Activated naive CD4-positive, alpha-beta T cell treated with anti-CD3 and anti-CD28 coated beads, Interleukin-2, amount 50 U/mL, for 24 hours (primary cell): ENCODE data around the gene CTTNBP2NL.
A peak's percentile ranks its signal among the peaks of the same experiment; 100 is the strongest.

Experiments
- H3K27ac Mint-ChIP-seq: one replicate; pipeline ENCODE4 v1.8.0; 2021; ENCODE audit warnings: mild to moderate bottlenecking, mixed read lengths
- H3K27me3 Mint-ChIP-seq: one replicate; pipeline ENCODE4 v1.8.0; 2021; ENCODE audit warnings: mixed read lengths
- H3K36me3 Mint-ChIP-seq: one replicate; pipeline ENCODE4 v1.8.0; 2021; ENCODE audit warnings: mixed read lengths
- H3K4me1 Mint-ChIP-seq: one replicate; pipeline ENCODE4 v1.8.0; 2021; ENCODE audit warnings: mixed read lengths
- H3K4me3 Mint-ChIP-seq: one replicate; pipeline ENCODE4 v1.8.0; 2021; ENCODE audit warnings: mild to moderate bottlenecking, mixed read lengths
- H3K9me3 Mint-ChIP-seq: one replicate; pipeline ENCODE4 v1.8.0; 2021; ENCODE audit warnings: mixed read lengths

The CTTNBP2NL gene

GRCh38 chr1:112501810-112502641, 106.0 kb downstream of the CTTNBP2NL start:
- Mint-ChIP-seq H3K36me3 (no peaks in the 10 kb centered on the region), H3K27ac (no peak overlapping the region), H3K27me3 (peaks cover 42% of the 10 kb centered on the region), H3K4me3 (peak overlapping the region; percentile 80), H3K9me3 (no peaks in the 10 kb centered on the region), H3K4me1 (peaks cover 10% of the 10 kb centered on the region)

GRCh38 chr1:112502826-112503225, 106.8 kb downstream of the CTTNBP2NL start:
- no peaks in the 10 kb centered on the region for H3K9me3 Mint-ChIP-seq
- H3K4me3 Mint-ChIP-seq, result peak overlapping the region; percentile 31
- H3K36me3 Mint-ChIP-seq, result no peaks in the 10 kb centered on the region
- H3K4me1 Mint-ChIP-seq, result peaks cover 18% of the 10 kb centered on the region
- no peak overlapping the region for H3K27ac Mint-ChIP-seq
- peaks cover 40% of the 10 kb centered on the region for H3K27me3 Mint-ChIP-seq

GRCh38 chr1:112504001-112504660, 108.1 kb downstream of the CTTNBP2NL start:
- no peaks in the 10 kb centered on the region for H3K9me3 Mint-ChIP-seq
- no peaks in the 10 kb centered on the region for H3K36me3 Mint-ChIP-seq
- no peak overlapping the region for H3K4me3 Mint-ChIP-seq
- no peak overlapping the region for H3K27ac Mint-ChIP-seq
- peaks cover 36% of the 10 kb centered on the region for H3K27me3 Mint-ChIP-seq
- peaks cover 24% of the 10 kb centered on the region for H3K4me1 Mint-ChIP-seq

- H3K9me3 Mint-ChIP-seq, result no peaks in the 10 kb centered on the region
- H3K4me3 Mint-ChIP-seq, result no peak overlapping the region
- peaks cover 31% of the 10 kb centered on the region for H3K27me3 Mint-ChIP-seq
- H3K27ac Mint-ChIP-seq, result no peak overlapping the region
- H3K4me1 Mint-ChIP-seq, result peaks cover 24% of the 10 kb centered on the region
- H3K36me3 Mint-ChIP-seq, result no peaks in the 10 kb centered on the region
These were observed 108.8 kb downstream of the CTTNBP2NL start for GRCh38 chr1:112504661-112505399.

GRCh38 chr1:112505400-112505785, 109.4 kb downstream of the CTTNBP2NL start:
- Mint-ChIP-seq H3K36me3 (no peaks in the 10 kb centered on the region), H3K9me3 (no peaks in the 10 kb centered on the region), H3K4me3 (no peak overlapping the region), H3K27me3 (peaks cover 31% of the 10 kb centered on the region), H3K27ac (no peak overlapping the region), H3K4me1 (peaks cover 24% of the 10 kb centered on the region)

GRCh38 chr1:112505878-112506277, 109.9 kb downstream of the CTTNBP2NL start:
- peaks cover 30% of the 10 kb centered on the region for H3K27me3 Mint-ChIP-seq
- peaks cover 24% of the 10 kb centered on the region for H3K4me1 Mint-ChIP-seq
- H3K36me3 Mint-ChIP-seq, result no peaks in the 10 kb centered on the region
- no peak overlapping the region for H3K27ac Mint-ChIP-seq
- no peaks in the 10 kb centered on the region for H3K9me3 Mint-ChIP-seq
- H3K4me3 Mint-ChIP-seq, result no peak overlapping the region

- Mint-ChIP-seq H3K9me3 (no peaks in the 10 kb centered on the region), H3K27ac (no peak overlapping the region), H3K4me3 (no peak overlapping the region), H3K36me3 (no peaks in the 10 kb centered on the region), H3K27me3 (peaks cover 27% of the 10 kb centered on the region), H3K4me1 (peaks cover 24% of the 10 kb centered on the region)
These were observed 110.3 kb downstream of the CTTNBP2NL start for GRCh38 chr1:112506306-112506705.

GRCh38 chr1:112506731-112507130, 110.7 kb downstream of the CTTNBP2NL start:
- Mint-ChIP-seq H3K4me3 (no peak overlapping the region), H3K27ac (no peak overlapping the region), H3K9me3 (no peaks in the 10 kb centered on the region), H3K27me3 (peaks cover 26% of the 10 kb centered on the region), H3K36me3 (no peaks in the 10 kb centered on the region), H3K4me1 (peaks cover 21% of the 10 kb centered on the region)

- peak overlapping the region; percentile 48 for H3K27ac Mint-ChIP-seq
- peaks cover 18% of the 10 kb centered on the region for H3K4me1 Mint-ChIP-seq
- H3K27me3 Mint-ChIP-seq, result peaks cover 24% of the 10 kb centered on the region
These were observed 111.3 kb downstream of the CTTNBP2NL start for GRCh38 chr1:112507336-112507735.

GRCh38 chr1:112507921-112508277, 111.9 kb downstream of the CTTNBP2NL start:
- no peaks in the 10 kb centered on the region for H3K9me3 Mint-ChIP-seq
- peaks cover 18% of the 10 kb centered on the region for H3K27me3 Mint-ChIP-seq
- peak overlapping the region; percentile 82 for H3K4me3 Mint-ChIP-seq
- H3K27ac Mint-ChIP-seq, result no peak overlapping the region
- H3K36me3 Mint-ChIP-seq, result no peaks in the 10 kb centered on the region
- H3K4me1 Mint-ChIP-seq, result peaks cover 17% of the 10 kb centered on the region

More at GRCh38 chr1:112507336-112507735, 111.3 kb downstream of the CTTNBP2NL start:
- H3K4me3 Mint-ChIP-seq, result peak overlapping the region; percentile 82
- no peaks in the 10 kb centered on the region for H3K36me3 Mint-ChIP-seq
- no peaks in the 10 kb centered on the region for H3K9me3 Mint-ChIP-seq

GRCh38 chr1:112508278-112509004, 112.4 kb downstream of the CTTNBP2NL start, which contains the start of gene WNT2B:
Gene WNT2B (plus strand): TSS chr1:112508965. CDS start chr1:112509263, 298 bp downstream.
- Mint-ChIP-seq H3K9me3 (no peaks in the 10 kb centered on the region), H3K27ac (no peak within 1 kb of the TSS)

GRCh38 chr1:112509005-112509659, 113.1 kb downstream of the CTTNBP2NL start:
- H3K27ac Mint-ChIP-seq, result no peak overlapping the region
- H3K27me3 Mint-ChIP-seq, result peaks cover 9% of the 10 kb centered on the region
- H3K4me1 Mint-ChIP-seq, result peaks cover 17% of the 10 kb centered on the region
- H3K9me3 Mint-ChIP-seq, result no peaks in the 10 kb centered on the region
- no peaks in the 10 kb centered on the region for H3K36me3 Mint-ChIP-seq
- peak overlapping the region; percentile 53 for H3K4me3 Mint-ChIP-seq

More at GRCh38 chr1:112508278-112509004, 112.4 kb downstream of the CTTNBP2NL start, which contains the start of gene WNT2B:
- Mint-ChIP-seq H3K4me1 (peaks cover 17% of the 10 kb centered on the region), H3K36me3 (no peaks in the 10 kb centered on the region), H3K27me3 (peaks cover 13% of the 10 kb centered on the region), H3K4me3 (peak within 1 kb of the TSS; percentile 82)

GRCh38 chr1:112509660-112510178, 113.7 kb downstream of the CTTNBP2NL start:
- Mint-ChIP-seq H3K4me3 (peak overlapping the region; percentile 53), H3K27me3 (peaks cover 8% of the 10 kb centered on the region), H3K4me1 (peaks cover 17% of the 10 kb centered on the region), H3K27ac (no peak overlapping the region), H3K9me3 (no peaks in the 10 kb centered on the region), H3K36me3 (no peaks in the 10 kb centered on the region)

- no peak overlapping the region for H3K27ac Mint-ChIP-seq
- peaks cover 5% of the 10 kb centered on the region for H3K27me3 Mint-ChIP-seq
- H3K36me3 Mint-ChIP-seq, result no peaks in the 10 kb centered on the region
- no peak overlapping the region for H3K4me3 Mint-ChIP-seq
- no peaks in the 10 kb centered on the region for H3K9me3 Mint-ChIP-seq
- peaks cover 17% of the 10 kb centered on the region for H3K4me1 Mint-ChIP-seq
These were observed 114.3 kb downstream of the CTTNBP2NL start for GRCh38 chr1:112510340-112510739.
